Ascending aorta (tissue), 2 donors: ENCODE data around the gene HOXB4. TPM values are rescaled to one million over a fixed set of nuclear protein-coding genes. Genes with fewer than 3 reads are reported as not detected.
A peak's percentile ranks its signal among the peaks of the same experiment; 100 is the strongest.

Experiments
- DNase-seq, 2 donors: peaks; one replicate each; pipeline ENCODE4 v3.0.0-alpha.2; 2019; ENCODE audit warnings: low spot score in 2 of 2
- H3K27ac ChIP-seq, 2 donors: fragments of 200-600 bp; sonication (generic); one replicate each; pipeline ENCODE4 v1.5.1; 2016 to 2017; ENCODE audit warnings: mild to moderate bottlenecking in 1 of 2
- H3K27me3 ChIP-seq: fragments of 200-600 bp; sonication (generic); one replicate; pipeline ENCODE4 v1.5.1; 2017
- H3K36me3 ChIP-seq, 2 donors: fragments of 200-600 bp; sonication (generic); one replicate each; pipeline ENCODE4 v1.5.1; 2016
- H3K4me1 ChIP-seq, 2 donors: fragments of 200-600 bp; sonication (generic); one replicate each; pipeline ENCODE4 v1.5.1; 2016 to 2017; ENCODE audit warnings: mild to moderate bottlenecking in 1 of 2
- H3K4me3 ChIP-seq, 2 donors: fragments of 200-600 bp; sonication (generic); one replicate each; pipeline ENCODE4 v1.5.1; 2016 to 2017; ENCODE audit warnings: mild to moderate bottlenecking in 1 of 2
- H3K9me3 ChIP-seq, 2 donors: fragments of 200-600 bp; sonication (generic); one replicate each; pipeline ENCODE4 v1.5.1; 2016
- intact Hi-C: fragments of 100-400 bp; cut with DNase I; formaldehyde crosslinking; loops from one replicate; pipeline ENCODE4 v1.15.1; 2023
- total RNA-seq: library from RNA; depleted of rRNA; stranded (reverse); fragments of >200 nt; gene quantifications from one replicate; pipeline ENCODE4 v1.1.0, GENCODE V29; 2016
- TF ChIP-seq, protein P1 (sequence below), 3 experiments: fragments of 200-600 bp in 2 of 3; fragments of 450-650 bp in 1 of 3; sonication (generic) in 2 of 3; IDR thresholded peaks; one replicate each; pipeline ENCODE4 v1.5.1; 2016 to 2019; ENCODE audit warnings: antibody characterized with exemption in 3 of 3, mild to moderate bottlenecking in 1 of 3, moderate library complexity in 1 of 3

The HOXB4 gene
- total RNA-seq, 1 donor from 2014 or later: 20.4 TPM

DNA sequence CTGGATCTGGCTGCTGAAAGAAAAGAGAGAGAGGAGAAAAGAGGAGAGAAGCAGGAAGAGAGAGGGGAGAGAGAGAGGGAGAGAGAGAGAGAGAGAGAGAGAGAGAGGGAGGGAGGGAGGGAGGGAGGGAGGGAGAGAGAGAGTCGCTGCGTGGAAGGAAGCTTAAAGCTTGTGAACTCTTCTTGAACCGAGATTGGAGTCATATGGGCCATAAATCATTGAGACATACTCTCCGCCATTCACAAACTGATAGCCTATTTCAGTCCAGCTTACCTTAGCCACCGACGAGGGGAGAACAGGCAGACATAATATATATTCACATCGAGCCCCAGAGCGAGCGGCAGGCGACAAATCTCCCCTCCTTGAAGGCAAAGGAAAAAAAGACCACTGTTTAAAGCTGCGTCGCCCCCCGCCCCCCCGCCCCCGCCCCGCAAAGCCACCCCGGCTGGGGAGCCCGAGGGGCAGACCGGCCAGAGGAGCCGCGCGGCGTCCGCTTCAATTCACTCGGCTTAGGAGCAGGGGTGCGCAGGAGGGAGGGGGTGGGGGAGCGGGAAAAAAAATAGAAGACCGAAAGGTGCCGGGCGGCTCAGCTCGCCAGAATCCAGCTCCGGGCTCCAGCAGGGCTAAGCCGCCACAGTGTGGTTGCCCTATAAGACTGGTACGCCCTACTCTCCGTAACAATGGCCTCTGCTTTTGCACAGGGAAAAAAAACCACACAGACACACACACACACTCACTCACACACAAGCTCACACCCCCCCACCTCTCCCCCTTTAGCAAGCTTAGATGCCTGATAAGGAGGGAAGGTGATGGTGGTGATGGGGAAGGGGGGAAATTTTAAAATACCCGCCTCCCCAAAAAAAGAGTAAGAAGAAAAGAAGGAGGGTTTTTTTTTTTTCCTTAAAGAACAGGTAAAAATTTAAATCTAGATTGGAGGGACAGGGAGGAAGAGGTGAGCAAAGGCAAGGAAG is 22.6 kb downstream of the HOXB4 start:
- no peak for DNase-seq
- TF ChIP-seq, protein P1, sequence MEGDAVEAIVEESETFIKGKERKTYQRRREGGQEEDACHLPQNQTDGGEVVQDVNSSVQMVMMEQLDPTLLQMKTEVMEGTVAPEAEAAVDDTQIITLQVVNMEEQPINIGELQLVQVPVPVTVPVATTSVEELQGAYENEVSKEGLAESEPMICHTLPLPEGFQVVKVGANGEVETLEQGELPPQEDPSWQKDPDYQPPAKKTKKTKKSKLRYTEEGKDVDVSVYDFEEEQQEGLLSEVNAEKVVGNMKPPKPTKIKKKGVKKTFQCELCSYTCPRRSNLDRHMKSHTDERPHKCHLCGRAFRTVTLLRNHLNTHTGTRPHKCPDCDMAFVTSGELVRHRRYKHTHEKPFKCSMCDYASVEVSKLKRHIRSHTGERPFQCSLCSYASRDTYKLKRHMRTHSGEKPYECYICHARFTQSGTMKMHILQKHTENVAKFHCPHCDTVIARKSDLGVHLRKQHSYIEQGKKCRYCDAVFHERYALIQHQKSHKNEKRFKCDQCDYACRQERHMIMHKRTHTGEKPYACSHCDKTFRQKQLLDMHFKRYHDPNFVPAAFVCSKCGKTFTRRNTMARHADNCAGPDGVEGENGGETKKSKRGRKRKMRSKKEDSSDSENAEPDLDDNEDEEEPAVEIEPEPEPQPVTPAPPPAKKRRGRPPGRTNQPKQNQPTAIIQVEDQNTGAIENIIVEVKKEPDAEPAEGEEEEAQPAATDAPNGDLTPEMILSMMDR (IDR thresholded peaks at IDR 0.05): peak in 1 of 3 experiments; percentile 27
- no peaks in the 10 kb centered on the region for H3K9me3 ChIP-seq

DNA sequence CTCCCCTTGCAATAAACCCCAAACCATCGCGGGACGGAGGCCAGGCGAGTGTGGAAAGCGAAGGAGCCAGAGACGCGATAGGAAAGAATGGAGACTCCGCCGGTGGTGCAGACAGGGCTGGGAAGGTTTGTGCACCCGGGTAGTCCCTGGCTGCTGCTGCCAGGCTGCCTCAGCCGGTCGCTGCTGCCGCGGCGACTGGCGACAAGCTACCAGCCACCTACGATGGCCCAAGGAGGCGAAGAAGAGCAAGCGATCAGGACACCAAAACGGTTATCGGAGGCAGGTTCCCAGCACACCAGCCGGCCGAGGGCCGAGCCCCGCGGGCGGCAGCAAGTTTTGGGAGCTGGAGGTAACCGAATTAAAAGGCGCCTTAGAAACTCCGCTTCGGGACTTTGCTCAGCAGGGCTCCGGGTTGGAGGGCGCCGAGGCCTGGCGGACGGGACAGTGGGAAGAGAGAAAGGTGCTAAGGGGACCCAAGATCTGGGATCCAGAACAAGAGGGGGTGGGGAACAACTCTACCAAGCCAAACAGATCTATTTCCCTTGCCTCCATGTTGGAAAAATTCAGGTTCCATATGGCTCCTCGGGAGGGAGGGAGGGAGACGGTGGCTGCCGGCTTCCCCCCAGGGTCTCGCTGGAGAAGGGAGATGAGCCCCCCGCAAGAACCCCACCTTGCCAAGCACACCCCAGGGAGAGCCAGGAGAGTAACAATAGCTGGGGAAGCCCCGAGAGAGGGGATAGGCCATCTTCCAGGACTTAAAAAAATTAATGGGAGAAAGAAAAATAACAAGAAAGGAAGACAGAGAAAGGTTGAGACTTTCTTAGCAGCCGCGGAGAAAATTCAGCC is 23.5 kb downstream of the HOXB4 start:
- Histone ChIP-seq H3K4me3 (peak overlapping the region; percentile 71 to 80), H3K36me3 (peaks cover 19 to 21% of the 10 kb centered on the region in 2 donors), H3K9me3 (no peaks in the 10 kb centered on the region), H3K4me1 (peaks cover 15 to 58% of the 10 kb centered on the region in 2 donors), H3K27ac (peak overlapping the region; percentile 84 to 97), H3K27me3 (no peaks in the 10 kb centered on the region)
- TF ChIP-seq, protein P1 (IDR thresholded peaks at IDR 0.05): no peak
- no peak for DNase-seq
- intact Hi-C loops: loop anchor here (2.0 kb wide), 1 partner anchor 16 kb away; no protein-coding TSS in a partner anchor

More for the DNA sequence above, 22.6 kb downstream of the HOXB4 start:
- H3K36me3 ChIP-seq: peaks cover 12 to 13% of the 10 kb centered on the region in 2 donors
- peak overlapping the region; percentile 84 to 97 for H3K27ac ChIP-seq
- intact Hi-C loops: loop anchor here (2.0 kb wide), 1 partner anchor 15 kb away; no protein-coding TSS in a partner anchor
- H3K4me3 ChIP-seq: peak overlapping the region; percentile 71 to 80
- peaks cover 15 to 64% of the 10 kb centered on the region in 2 donors for H3K4me1 ChIP-seq
- H3K27me3 ChIP-seq: no peaks in the 10 kb centered on the region

DNA sequence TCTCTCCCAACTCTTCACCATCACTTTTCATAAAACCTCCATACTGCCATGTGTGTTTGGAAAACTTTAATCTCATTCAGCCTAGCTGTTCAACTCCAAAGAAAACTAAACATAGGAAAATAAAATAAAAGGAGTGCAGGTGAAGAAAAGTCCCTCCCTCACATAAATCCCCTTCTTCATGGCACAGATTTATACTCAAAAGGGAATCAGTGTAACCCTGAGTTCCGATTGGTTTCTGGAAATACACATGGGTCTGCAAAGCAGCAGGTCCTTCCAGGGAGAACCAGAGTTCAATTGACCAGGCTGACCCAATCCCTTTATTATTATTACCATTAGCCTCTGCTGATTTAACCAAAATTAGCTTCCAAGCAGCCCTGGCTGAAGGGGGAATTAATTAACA is 24.3 kb downstream of the HOXB4 start:
- no peaks in the 10 kb centered on the region for H3K27me3 ChIP-seq
- DNase-seq: no peak
- peak overlapping the region; percentile 71 to 80 for H3K4me3 ChIP-seq
- peaks cover 19 to 25% of the 10 kb centered on the region in 2 donors for H3K36me3 ChIP-seq
- H3K27ac ChIP-seq: peak overlapping the region; percentile 84 to 97
- no peaks in the 10 kb centered on the region for H3K9me3 ChIP-seq
- peaks cover 15 to 56% of the 10 kb centered on the region in 2 donors for H3K4me1 ChIP-seq
- intact Hi-C loops: loop anchor here (2.0 kb wide), 1 partner anchor 17 kb away; no protein-coding TSS in a partner anchor
- TF ChIP-seq, protein P1 (IDR thresholded peaks at IDR 0.05): no peak

DNA sequence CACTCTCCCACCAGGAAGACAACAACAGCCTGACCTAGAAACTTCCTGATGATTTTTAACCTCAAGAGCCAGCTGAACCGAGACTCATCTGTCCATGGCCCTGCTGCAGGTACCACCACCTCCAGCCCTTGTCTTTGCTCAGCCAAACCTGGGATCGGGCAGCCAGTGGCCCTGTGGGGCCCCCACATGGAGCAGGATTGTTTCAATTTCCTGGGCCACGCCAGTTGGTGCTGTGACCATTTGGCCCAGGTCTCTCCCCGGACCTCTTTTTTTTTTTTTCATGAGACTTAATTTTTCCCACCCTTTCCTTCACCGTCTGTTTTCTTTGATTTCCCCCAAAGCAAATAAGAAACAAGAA is 25.0 kb downstream of the HOXB4 start:
- intact Hi-C loops: no loop called here
- H3K27ac ChIP-seq: peak overlapping the region; percentile 84 to 97
- H3K36me3 ChIP-seq: peaks cover 19 to 25% of the 10 kb centered on the region in 2 donors
- H3K9me3 ChIP-seq: no peaks in the 10 kb centered on the region
- peaks cover 12 to 59% of the 10 kb centered on the region in 2 donors for H3K4me1 ChIP-seq
- peak overlapping the region in 1 of 2 donors; percentile 80 for H3K4me3 ChIP-seq
- no peak for DNase-seq
- TF ChIP-seq, protein P1 (IDR thresholded peaks at IDR 0.05): no peak
- H3K27me3 ChIP-seq: no peaks in the 10 kb centered on the region

DNA sequence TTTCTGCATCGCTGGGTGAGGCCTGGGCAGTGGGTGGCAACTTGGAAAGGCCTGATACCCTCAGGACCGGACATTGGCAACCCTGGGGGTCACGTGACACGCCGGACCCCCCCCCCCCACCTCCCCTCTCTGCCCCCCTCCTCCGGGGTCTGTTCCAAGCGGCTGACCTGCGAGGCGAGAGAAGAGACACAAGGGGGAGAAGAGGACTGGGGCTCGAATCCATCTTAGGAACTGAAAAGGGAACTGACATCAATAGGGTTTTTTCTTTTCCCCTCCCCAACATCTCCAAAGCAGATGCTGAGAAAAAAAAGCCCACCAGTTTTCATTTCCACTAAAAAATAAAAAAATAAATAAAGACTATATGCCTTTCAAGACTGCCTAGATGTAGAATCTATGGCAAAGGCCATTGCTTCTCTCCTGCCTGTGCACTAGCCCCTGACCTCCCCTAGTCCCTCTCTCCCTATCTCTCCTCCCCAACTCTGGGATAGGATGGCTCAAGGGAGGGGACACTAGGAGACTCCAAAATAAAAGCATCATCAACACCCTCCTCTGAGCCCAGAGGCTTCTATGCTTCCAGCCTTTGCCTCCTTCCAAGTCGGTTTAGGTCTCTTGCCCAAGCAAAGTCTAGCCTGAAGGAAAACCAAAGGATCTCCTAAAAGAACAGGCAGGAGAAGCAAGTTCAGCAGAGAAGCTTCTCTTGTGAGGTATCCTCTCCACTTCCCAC is 25.5 kb downstream of the HOXB4 start:
- no peaks in the 10 kb centered on the region for H3K27me3 ChIP-seq
- H3K4me1 ChIP-seq: peaks cover 8 to 58% of the 10 kb centered on the region in 2 donors
- peaks cover 19 to 25% of the 10 kb centered on the region in 2 donors for H3K36me3 ChIP-seq

More for the DNA sequence above, 25.5 kb downstream of the HOXB4 start:
- TF ChIP-seq, protein P1 (IDR thresholded peaks at IDR 0.05): no peak
- Histone ChIP-seq H3K9me3 (no peaks in the 10 kb centered on the region), H3K27ac (peak overlapping the region; percentile 84 to 97), H3K4me3 (peak overlapping the region in 1 of 2 donors; percentile 80)
- DNase-seq: no peak
- intact Hi-C loops: no loop called here
